D721Med (cell line): ENCODE data around the gene KRTAP4-7.
"Not testable (repeated sequence)": the region's sequence is repeated elsewhere in the genome, so short reads cannot be mapped to it uniquely, and the experiment has no call there.

Experiments used
- DNase-seq: peaks from one replicate; pipeline ENCODE4 v3.0.0; 2011; ENCODE audit warnings: low spot score; ENCODE audit not compliant: insufficient read length
- FAIRE-seq: peaks from 2 replicates; lab custom pipeline; 2011; peaks lifted over from hg19 to GRCh38; lab: Jason Lieb, UNC
- CTCF ChIP-seq: IDR thresholded peaks from 2 replicates; pipeline ENCODE4 v1.5.1; 2012; ENCODE audit warnings: mild to moderate bottlenecking, control low read depth; ENCODE audit not compliant: insufficient read depth; ENCODE audit errors: missing control alignments

KRTAP4-7 gene

GRCh38 chr17:41052566-41052965 lies 31.4 kb upstream of the KRTAP4-7 start:
- no peak for TF ChIP-seq CTCF
- FAIRE-seq, result no peak
- DNase-seq, result no peak

- TF ChIP-seq CTCF, result no peak
- DNase-seq, result no peak
- no peak for FAIRE-seq
These were observed 29.9 kb upstream of the KRTAP4-7 start for GRCh38 chr17:41054025-41054424.

GRCh38 chr17:41054556-41054955 lies 29.4 kb upstream of the KRTAP4-7 start:
- FAIRE-seq, DNase-seq: not testable (repeated sequence)

- not testable (repeated sequence) for FAIRE-seq, DNase-seq
These were observed 28.8 kb upstream of the KRTAP4-7 start, which contains the start of gene KRTAP2-2 for GRCh38 chr17:41055130-41055529. KRTAP2-2 (minus strand) TSS chr17:41055230; CDS start chr17:41055211, 19 bp downstream.

GRCh38 chr17:41057547-41057946 lies 26.4 kb upstream of the KRTAP4-7 start:
- no peak for DNase-seq
- no peak for FAIRE-seq
- TF ChIP-seq CTCF, result no peak

- FAIRE-seq, result no peak
- no peak for DNase-seq
- TF ChIP-seq CTCF, result no peak
These were observed 25.2 kb upstream of the KRTAP4-7 start for GRCh38 chr17:41058741-41059140.

- DNase-seq, FAIRE-seq: not testable (repeated sequence)
These were observed 24.5 kb upstream of the KRTAP4-7 start for GRCh38 chr17:41059276-41060051.

- FAIRE-seq (no peak), DNase-seq (no peak)
- TF ChIP-seq CTCF, result no peak
These were observed 23.8 kb upstream of the KRTAP4-7 start, which contains the start of gene KRTAP2-3 for GRCh38 chr17:41060052-41060604. KRTAP2-3 (minus strand) TSS chr17:41060114; CDS start chr17:41060050, 64 bp downstream.
